ENCODE measurements around the gene ZNF441. TPM values are rescaled to one million over a fixed set of nuclear protein-coding genes. Genes with fewer than 3 reads are reported as not detected.

The ZNF441 gene
- total and polyA plus RNA-seq, 2 of the 13 experiments (the other 11 are each of a cell fraction or from before 2014, with no cell fraction given) = 2.8 to 10.0 TPM

DNA sequence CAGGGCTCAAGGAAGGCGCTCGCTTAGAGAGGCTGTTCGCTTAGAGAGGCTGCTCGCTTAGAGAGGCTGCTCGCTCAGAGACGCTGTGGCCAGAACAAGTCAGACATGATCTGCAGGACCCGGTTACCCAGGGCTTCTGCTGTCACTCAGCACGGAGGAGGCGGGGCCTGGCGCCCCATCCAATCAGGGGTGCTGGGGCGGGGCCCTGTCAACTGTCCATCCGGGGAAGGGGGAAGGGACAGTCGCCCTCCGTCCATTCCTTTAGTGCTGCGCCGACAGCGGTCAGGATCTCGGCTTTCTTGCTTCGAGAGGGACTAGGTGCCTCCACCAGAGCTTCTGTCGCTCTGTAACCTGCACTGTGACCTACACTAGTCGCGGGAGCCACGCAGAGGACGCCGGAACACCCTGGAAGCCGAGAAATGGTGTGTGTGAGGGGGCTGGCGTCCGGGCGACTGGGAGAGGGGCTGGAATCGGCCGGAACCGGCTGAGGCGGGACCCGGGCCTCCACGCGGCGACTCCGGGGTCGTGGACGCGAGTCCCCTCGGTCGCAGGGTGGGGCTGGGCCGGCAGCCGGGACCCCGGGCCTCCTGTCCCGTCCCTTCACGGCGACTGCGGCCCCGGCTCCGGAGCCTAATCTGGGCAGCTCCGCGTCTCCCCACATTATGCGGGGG is 47.4 kb downstream of the ZNF441 start, which contains the start of gene ZNF440 (continued):
- TF ChIP-seq, protein P1, sequence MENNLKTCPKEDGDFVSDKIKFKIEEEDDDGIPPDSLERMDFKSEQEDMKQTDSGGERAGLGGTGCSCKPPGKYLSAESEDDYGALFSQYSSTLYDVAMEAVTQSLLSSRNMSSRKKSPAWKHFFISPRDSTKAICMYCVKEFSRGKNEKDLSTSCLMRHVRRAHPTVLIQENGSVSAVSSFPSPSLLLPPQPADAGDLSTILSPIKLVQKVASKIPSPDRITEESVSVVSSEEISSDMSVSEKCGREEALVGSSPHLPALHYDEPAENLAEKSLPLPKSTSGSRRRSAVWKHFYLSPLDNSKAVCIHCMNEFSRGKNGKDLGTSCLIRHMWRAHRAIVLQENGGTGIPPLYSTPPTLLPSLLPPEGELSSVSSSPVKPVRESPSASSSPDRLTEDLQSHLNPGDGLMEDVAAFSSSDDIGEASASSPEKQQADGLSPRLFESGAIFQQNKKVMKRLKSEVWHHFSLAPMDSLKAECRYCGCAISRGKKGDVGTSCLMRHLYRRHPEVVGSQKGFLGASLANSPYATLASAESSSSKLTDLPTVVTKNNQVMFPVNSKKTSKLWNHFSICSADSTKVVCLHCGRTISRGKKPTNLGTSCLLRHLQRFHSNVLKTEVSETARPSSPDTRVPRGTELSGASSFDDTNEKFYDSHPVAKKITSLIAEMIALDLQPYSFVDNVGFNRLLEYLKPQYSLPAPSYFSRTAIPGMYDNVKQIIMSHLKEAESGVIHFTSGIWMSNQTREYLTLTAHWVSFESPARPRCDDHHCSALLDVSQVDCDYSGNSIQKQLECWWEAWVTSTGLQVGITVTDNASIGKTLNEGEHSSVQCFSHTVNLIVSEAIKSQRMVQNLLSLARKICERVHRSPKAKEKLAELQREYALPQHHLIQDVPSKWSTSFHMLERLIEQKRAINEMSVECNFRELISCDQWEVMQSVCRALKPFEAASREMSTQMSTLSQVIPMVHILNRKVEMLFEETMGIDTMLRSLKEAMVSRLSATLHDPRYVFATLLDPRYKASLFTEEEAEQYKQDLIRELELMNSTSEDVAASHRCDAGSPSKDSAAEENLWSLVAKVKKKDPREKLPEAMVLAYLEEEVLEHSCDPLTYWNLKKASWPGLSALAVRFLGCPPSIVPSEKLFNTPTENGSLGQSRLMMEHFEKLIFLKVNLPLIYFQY (CRISPR knock-in tag; IDR thresholded peaks at IDR 0.05; ENCODE audit: borderline replicate concordance) = 0 out of 2 replicates have a peak, but pooled peaks have one; percentile 40
- TF ChIP-seq ZSCAN21 (CRISPR knock-in tag; IDR thresholded peaks at IDR 0.05; ENCODE audit: borderline replicate concordance) (peak; percentile 88), PHF8 (CRISPR knock-in tag; IDR thresholded peaks at IDR 0.05) (peak; percentile 94), SP1 (IDR thresholded peaks at IDR 0.05) (no peak), SP1 (CRISPR knock-in tag; IDR thresholded peaks at IDR 0.05) (peak; percentile 93), ZMYM2 (CRISPR knock-in tag; IDR thresholded peaks at IDR 0.05) (no peak), ZNF558 (CRISPR knock-in tag; IDR thresholded peaks at IDR 0.05; ENCODE audit: borderline replicate concordance) (no peak; the same call in 1 of the 2 replicates), GATA4 (IDR thresholded peaks at IDR 0.05; ENCODE audit: borderline replicate concordance, low read depth) (0 out of 2 replicates have a peak, but pooled peaks have one; percentile 80), NR2F6 (IDR thresholded peaks at IDR 0.05) (no peak), NR2F6 (CRISPR knock-in tag; IDR thresholded peaks at IDR 0.05) (0 out of 2 replicates have a peak, but pooled peaks have one; percentile 34), ZNF674 (CRISPR knock-in tag; IDR thresholded peaks at IDR 0.05; ENCODE audit: low read depth) (peak; percentile 68; the same call in 1 of the 2 replicates), ZNF747 (CRISPR knock-in tag; IDR thresholded peaks at IDR 0.05; ENCODE audit: borderline replicate concordance) (peak; percentile 61; the same call in 1 of the 2 replicates), MEIS2 (CRISPR knock-in tag; IDR thresholded peaks at IDR 0.05) (peak; percentile 87; the same call in 1 of the 2 replicates), TAF1 (CRISPR knock-in tag; IDR thresholded peaks at IDR 0.05) (peak; percentile 98), HDAC6 (IDR thresholded peaks at IDR 0.05; ENCODE audit: low read depth, low read length) (no peak), KDM2A (CRISPR knock-in tag; IDR thresholded peaks at IDR 0.05; ENCODE audit: borderline replicate concordance, low read depth) (peak; percentile 80), PITX1 (CRISPR knock-in tag; IDR thresholded peaks at IDR 0.05) (peak; percentile 45; the same call in 1 of the 2 replicates), SNAI1 (CRISPR knock-in tag; IDR thresholded peaks at IDR 0.05; ENCODE audit: borderline replicate concordance) (no peak)
- TF ChIP-seq, protein P2, sequence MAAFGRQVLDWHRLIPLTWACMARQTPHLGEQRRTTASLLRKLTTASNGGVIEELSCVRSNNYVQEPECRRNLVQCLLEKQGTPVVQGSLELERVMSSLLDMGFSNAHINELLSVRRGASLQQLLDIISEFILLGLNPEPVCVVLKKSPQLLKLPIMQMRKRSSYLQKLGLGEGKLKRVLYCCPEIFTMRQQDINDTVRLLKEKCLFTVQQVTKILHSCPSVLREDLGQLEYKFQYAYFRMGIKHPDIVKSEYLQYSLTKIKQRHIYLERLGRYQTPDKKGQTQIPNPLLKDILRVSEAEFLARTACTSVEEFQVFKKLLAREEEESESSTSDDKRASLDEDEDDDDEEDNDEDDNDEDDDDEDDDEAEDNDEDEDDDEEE (CRISPR knock-in tag; IDR thresholded peaks at IDR 0.05) = peak; percentile 43; the same call in 1 of the 2 replicates
- TF ChIP-seq, protein P3, sequence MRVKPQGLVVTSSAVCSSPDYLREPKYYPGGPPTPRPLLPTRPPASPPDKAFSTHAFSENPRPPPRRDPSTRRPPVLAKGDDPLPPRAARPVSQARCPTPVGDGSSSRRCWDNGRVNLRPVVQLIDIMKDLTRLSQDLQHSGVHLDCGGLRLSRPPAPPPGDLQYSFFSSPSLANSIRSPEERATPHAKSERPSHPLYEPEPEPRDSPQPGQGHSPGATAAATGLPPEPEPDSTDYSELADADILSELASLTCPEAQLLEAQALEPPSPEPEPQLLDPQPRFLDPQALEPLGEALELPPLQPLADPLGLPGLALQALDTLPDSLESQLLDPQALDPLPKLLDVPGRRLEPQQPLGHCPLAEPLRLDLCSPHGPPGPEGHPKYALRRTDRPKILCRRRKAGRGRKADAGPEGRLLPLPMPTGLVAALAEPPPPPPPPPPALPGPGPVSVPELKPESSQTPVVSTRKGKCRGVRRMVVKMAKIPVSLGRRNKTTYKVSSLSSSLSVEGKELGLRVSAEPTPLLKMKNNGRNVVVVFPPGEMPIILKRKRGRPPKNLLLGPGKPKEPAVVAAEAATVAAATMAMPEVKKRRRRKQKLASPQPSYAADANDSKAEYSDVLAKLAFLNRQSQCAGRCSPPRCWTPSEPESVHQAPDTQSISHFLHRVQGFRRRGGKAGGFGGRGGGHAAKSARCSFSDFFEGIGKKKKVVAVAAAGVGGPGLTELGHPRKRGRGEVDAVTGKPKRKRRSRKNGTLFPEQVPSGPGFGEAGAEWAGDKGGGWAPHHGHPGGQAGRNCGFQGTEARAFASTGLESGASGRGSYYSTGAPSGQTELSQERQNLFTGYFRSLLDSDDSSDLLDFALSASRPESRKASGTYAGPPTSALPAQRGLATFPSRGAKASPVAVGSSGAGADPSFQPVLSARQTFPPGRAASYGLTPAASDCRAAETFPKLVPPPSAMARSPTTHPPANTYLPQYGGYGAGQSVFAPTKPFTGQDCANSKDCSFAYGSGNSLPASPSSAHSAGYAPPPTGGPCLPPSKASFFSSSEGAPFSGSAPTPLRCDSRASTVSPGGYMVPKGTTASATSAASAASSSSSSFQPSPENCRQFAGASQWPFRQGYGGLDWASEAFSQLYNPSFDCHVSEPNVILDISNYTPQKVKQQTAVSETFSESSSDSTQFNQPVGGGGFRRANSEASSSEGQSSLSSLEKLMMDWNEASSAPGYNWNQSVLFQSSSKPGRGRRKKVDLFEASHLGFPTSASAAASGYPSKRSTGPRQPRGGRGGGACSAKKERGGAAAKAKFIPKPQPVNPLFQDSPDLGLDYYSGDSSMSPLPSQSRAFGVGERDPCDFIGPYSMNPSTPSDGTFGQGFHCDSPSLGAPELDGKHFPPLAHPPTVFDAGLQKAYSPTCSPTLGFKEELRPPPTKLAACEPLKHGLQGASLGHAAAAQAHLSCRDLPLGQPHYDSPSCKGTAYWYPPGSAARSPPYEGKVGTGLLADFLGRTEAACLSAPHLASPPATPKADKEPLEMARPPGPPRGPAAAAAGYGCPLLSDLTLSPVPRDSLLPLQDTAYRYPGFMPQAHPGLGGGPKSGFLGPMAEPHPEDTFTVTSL (CRISPR knock-in tag; IDR thresholded peaks at IDR 0.05; ENCODE audit: borderline replicate concordance) = no peak

All from HepG2 (cell line).